ENCODE measurements around the gene KMT2C. TPM values are rescaled to one million over a fixed set of nuclear protein-coding genes. Genes with fewer than 3 reads are reported as not detected.

The KMT2C gene
- 6.7 to 11.2 TPM (median 8.6 TPM) in 5 replicates for total RNA-seq (2022; extraction: Qiagen RNA extraction; ENCODE audit: low read depth)

GRCh38 chr7:152435384-152436110, at the start of gene KMT2C:
Gene KMT2C, minus strand, starts transcription at chr7:152436003. Its CDS starts 217 bp downstream, at chr7:152435786.

Other genes starting within 250 kb of the KMT2C start
- 3.9 to 8.3 TPM (median 5.3 TPM) in 5 replicates for gene XRCC2, start 240.1 kb upstream of the KMT2C start, total RNA-seq (2022; extraction: Qiagen RNA extraction; ENCODE audit: low read depth)